ENCODE measurements around the gene GDPGP1.

DNA sequence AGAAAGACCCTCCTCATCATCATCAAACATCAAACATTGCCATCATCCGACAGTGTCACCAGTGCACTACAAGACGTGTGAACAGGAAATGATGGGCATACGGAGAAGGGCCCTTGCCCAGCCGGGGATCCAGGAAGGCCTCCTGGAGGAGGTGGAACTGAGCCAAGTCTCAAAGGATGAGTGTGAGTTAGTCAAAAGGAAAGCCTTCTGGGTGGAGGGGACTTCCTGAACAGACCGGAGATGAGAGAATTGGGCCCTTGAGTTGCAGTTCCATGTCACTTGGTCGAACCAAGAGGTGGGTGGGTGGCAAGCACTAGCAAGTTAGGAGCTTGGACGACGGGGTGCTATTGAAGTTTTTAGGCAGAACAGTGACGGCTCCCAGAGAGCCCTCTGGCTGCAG is 24.4 kb upstream of the GDPGP1 start:
- TF ChIP-seq, protein P1, sequence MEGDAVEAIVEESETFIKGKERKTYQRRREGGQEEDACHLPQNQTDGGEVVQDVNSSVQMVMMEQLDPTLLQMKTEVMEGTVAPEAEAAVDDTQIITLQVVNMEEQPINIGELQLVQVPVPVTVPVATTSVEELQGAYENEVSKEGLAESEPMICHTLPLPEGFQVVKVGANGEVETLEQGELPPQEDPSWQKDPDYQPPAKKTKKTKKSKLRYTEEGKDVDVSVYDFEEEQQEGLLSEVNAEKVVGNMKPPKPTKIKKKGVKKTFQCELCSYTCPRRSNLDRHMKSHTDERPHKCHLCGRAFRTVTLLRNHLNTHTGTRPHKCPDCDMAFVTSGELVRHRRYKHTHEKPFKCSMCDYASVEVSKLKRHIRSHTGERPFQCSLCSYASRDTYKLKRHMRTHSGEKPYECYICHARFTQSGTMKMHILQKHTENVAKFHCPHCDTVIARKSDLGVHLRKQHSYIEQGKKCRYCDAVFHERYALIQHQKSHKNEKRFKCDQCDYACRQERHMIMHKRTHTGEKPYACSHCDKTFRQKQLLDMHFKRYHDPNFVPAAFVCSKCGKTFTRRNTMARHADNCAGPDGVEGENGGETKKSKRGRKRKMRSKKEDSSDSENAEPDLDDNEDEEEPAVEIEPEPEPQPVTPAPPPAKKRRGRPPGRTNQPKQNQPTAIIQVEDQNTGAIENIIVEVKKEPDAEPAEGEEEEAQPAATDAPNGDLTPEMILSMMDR (optimal IDR thresholded peaks at IDR 0.05 in 1 of 3, IDR thresholded peaks at IDR 0.05 in 1 of 3, conservative IDR thresholded peaks at IDR 0.05 in 1 of 3; ENCODE audit: extremely low read depth in 1 of 3, insufficient read depth in 2 of 3, low read length in 3 of 3): no peak
- no peak for TF ChIP-seq EZH2 (IDR thresholded peaks at IDR 0.05; ENCODE audit: low read length)

All from keratinocyte (primary cell).